ENCODE measurements around the gene CYP39A1. TPM values are rescaled to one million over a fixed set of nuclear protein-coding genes. Genes with fewer than 3 reads are reported as not detected.

The CYP39A1 gene
- total RNA-seq, 6 experiments from 2014 or later = not detected

DNA sequence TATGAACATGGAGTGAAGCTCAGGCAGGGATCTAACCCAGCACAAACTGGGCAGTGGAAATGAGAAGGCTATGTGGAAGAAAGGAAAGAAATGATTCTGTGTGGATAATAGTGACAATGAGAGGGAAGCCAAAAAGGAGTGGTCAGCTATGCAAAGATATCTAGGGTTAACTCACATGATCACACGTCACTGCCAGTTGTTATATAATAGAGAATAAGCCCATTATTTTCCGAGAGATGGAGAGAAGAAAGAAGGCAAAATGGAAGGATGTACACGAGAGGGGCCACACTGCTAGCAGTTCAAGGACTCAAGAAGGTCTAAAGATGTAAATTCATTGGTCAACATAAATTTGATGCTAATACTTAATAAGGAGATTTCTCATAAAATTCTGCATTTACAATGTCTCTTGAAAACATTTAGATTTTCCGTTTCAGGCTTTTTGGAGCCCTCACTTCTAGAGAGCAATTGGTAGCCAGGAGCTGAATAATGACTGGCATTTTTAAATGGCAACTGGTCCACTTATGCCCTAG lies 142.6 kb downstream of the CYP39A1 start:
- Mint-ChIP-seq H3K4me1 (ENCODE audit: low read depth) (no peaks in the 10 kb centered on the region), H3K36me3 (ENCODE audit: low read depth) (no peaks in the 10 kb centered on the region), H3K9me3 (no peaks in the 10 kb centered on the region; the same call in 1 of the 2 replicates), H3K4me3 (no peak overlapping the region), H3K27ac (no peak overlapping the region), H3K27me3 (ENCODE audit: insufficient read depth) (peaks cover 2% of the 10 kb centered on the region; the same call in 1 of the 2 replicates)
- no peak for DNase-seq
- TF ChIP-seq, protein P1, sequence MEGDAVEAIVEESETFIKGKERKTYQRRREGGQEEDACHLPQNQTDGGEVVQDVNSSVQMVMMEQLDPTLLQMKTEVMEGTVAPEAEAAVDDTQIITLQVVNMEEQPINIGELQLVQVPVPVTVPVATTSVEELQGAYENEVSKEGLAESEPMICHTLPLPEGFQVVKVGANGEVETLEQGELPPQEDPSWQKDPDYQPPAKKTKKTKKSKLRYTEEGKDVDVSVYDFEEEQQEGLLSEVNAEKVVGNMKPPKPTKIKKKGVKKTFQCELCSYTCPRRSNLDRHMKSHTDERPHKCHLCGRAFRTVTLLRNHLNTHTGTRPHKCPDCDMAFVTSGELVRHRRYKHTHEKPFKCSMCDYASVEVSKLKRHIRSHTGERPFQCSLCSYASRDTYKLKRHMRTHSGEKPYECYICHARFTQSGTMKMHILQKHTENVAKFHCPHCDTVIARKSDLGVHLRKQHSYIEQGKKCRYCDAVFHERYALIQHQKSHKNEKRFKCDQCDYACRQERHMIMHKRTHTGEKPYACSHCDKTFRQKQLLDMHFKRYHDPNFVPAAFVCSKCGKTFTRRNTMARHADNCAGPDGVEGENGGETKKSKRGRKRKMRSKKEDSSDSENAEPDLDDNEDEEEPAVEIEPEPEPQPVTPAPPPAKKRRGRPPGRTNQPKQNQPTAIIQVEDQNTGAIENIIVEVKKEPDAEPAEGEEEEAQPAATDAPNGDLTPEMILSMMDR (IDR thresholded peaks at IDR 0.05) = no peak

DNA sequence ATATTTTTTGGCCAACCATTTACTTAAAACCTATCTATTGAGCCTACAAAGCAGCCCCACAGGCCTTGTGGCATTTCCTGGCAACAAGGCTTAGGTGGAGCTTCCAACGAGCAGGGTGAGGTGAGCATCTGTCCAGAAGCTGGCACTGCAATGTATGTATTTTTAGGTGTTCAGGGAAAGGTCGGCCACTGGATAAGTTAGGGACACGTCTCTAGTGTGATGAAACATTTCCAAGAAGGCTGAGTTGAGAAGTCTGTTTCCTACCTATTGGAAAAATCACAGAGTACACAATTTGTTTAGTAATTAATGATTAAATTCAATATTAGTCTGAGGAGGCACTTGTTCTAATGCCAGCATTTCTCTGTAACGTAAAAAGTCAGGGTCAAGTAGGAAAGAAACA lies 143.6 kb downstream of the CYP39A1 start:
- H3K4me3 Mint-ChIP-seq = no peak overlapping the region
- H3K9me3 Mint-ChIP-seq = no peaks in the 10 kb centered on the region; the same call in 1 of the 2 replicates
- no peaks in the 10 kb centered on the region for H3K4me1 Mint-ChIP-seq (ENCODE audit: low read depth)
- no peaks in the 10 kb centered on the region for H3K36me3 Mint-ChIP-seq (ENCODE audit: low read depth)
- DNase-seq = no peak
- H3K27ac Mint-ChIP-seq = no peak overlapping the region
- TF ChIP-seq, protein P1 (IDR thresholded peaks at IDR 0.05) = no peak
- H3K27me3 Mint-ChIP-seq (ENCODE audit: insufficient read depth) = peaks cover 2% of the 10 kb centered on the region; the same call in 1 of the 2 replicates

DNA sequence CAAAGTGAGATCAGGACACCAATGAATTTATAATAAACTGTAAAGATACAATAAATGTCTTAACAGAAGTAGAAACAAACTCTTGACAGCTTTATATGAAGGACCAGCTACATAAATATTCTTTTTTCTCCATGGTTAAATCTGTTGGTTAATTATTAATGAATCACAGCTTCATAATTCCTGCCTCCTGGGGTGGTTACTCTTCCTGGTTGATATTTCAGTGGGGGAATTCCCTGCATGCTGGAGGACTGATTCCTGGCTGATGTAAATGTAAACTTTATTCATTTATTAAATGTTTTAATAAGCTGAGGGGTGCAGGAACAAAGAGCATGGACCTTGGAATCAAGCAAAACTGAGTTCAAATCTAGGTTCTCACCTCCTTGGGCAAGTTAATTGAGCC lies 145.2 kb downstream of the CYP39A1 start:
- H3K4me1 Mint-ChIP-seq (ENCODE audit: low read depth) = no peaks in the 10 kb centered on the region
- H3K36me3 Mint-ChIP-seq (ENCODE audit: low read depth) = no peaks in the 10 kb centered on the region
- H3K4me3 Mint-ChIP-seq = no peak overlapping the region
- no peak overlapping the region for H3K27ac Mint-ChIP-seq
- TF ChIP-seq, protein P1 (IDR thresholded peaks at IDR 0.05) = no peak
- DNase-seq = no peak
- peaks cover 2% of the 10 kb centered on the region; the same call in 1 of the 2 replicates for H3K27me3 Mint-ChIP-seq (ENCODE audit: insufficient read depth)
- no peaks in the 10 kb centered on the region; the same call in 1 of the 2 replicates for H3K9me3 Mint-ChIP-seq

DNA sequence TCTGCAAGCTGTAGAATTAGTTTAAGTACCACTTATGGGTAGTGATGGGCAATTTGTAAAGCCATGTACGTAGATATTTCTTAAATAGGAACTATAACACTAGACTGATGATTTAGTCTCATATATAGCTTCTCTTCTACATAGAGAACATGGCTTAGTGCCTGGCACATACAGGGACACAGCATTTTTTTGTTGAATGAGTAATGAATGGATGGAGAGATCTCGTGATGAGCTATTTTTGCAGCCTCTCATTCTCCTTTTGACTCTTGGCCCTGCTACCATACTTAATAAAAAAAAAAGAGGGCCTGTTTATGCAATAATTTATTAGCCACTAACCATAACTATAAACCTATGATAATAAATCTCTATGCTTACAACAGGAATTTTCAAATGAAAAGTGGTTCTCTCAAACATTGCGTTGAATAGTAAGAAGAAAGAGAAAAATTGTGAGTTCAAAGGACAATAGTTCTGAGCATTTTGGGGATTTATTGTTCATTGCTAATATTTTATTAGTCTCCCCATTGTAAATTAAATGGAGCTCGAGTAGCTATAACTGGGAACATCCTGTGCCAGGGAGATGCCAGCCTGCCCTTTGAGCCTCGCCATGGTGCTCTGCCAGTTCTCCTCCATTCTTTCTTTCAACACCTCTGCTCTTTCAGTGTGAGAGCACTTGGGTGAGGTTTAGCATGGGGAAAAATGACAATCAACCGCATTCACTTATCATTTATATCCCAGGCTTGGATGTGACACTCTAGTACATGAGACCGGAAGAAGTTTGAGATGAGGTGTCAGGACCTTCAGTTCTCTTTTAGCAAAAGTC lies 146.7 kb downstream of the CYP39A1 start:
- Mint-ChIP-seq H3K27me3 (ENCODE audit: insufficient read depth) (peaks cover 2% of the 10 kb centered on the region; the same call in 1 of the 2 replicates), H3K27ac (no peak overlapping the region), H3K4me3 (no peak overlapping the region), H3K4me1 (ENCODE audit: low read depth) (no peaks in the 10 kb centered on the region), H3K9me3 (no peaks in the 10 kb centered on the region; the same call in 1 of the 2 replicates), H3K36me3 (ENCODE audit: low read depth) (no peaks in the 10 kb centered on the region)
- TF ChIP-seq, protein P1 (IDR thresholded peaks at IDR 0.05) = no peak
- DNase-seq = no peak

DNA sequence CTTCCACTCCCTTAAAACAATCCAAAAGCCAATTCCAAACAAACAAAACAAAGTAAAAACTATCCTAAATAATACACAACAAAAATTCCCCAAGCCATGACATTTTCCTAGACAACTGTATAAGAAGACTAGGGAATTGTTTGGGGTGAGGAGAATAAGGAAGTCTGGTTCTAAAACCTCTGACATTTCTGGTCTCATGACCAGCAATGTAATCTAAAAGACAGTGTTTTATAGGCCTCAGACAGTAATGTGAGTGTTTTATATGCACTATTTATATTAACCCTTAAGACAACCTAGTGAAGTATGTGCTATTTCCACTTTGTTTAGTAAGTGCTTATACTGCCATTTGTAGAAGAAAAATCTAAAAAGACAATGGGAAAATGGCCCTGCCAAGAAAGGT lies 148.4 kb downstream of the CYP39A1 start:
- Mint-ChIP-seq H3K27me3 (ENCODE audit: insufficient read depth) (peaks cover 2% of the 10 kb centered on the region; the same call in 1 of the 2 replicates), H3K36me3 (ENCODE audit: low read depth) (no peaks in the 10 kb centered on the region), H3K9me3 (no peaks in the 10 kb centered on the region; the same call in 1 of the 2 replicates), H3K4me3 (no peak overlapping the region), H3K4me1 (ENCODE audit: low read depth) (no peaks in the 10 kb centered on the region), H3K27ac (no peak overlapping the region)
- no peak for DNase-seq
- TF ChIP-seq, protein P1 (IDR thresholded peaks at IDR 0.05) = no peak

Data from HFFc6 (cell line).